ENCODE measurements around the gene TAF1. TPM values are rescaled to one million over a fixed set of nuclear protein-coding genes. Genes with fewer than 3 reads are reported as not detected.
"Not testable (repeated sequence)": the region's sequence is repeated elsewhere in the genome, so short reads cannot be mapped to it uniquely, and the experiment has no call there.

TAF1 gene
- 10 to 100 TPM; 16.8 to 35.7 (median 27.2) TPM for polyA plus RNA-seq (ENCODE audit: insufficient read length in 10 of 10)
- long read RNA-seq, donor 1, partial matches to known transcripts, result 0 of 2 reads
- long read RNA-seq, donor 1, other reads (novel, unspliced or antisense), result 0 of 2 reads
- long read RNA-seq, donor 2, full-length matches to known transcripts, result 1 of 1 reads
- long read RNA-seq, donor 2, partial matches to known transcripts, result 0 of 1 reads
- long read RNA-seq, donor 2, other reads (novel, unspliced or antisense), result 0 of 1 reads
- long read RNA-seq, donor 3, result 0 reads
- long read RNA-seq, donor 4, result 0 reads
- long read RNA-seq, donor 5, partial matches to known transcripts, result 15 of 15 reads
- long read RNA-seq, donor 5, other reads (novel, unspliced or antisense), result 0 of 15 reads
- long read RNA-seq, donor 6, partial matches to known transcripts, result 0 of 2 reads
- long read RNA-seq, donor 6, other reads (novel, unspliced or antisense), result 0 of 2 reads
- long read RNA-seq, donor 7, partial matches to known transcripts, result 17 of 18 reads
- long read RNA-seq, donor 7, other reads (novel, unspliced or antisense), result 0 of 18 reads
- long read RNA-seq, donor 8, result 0 reads
- long read RNA-seq, donor 9, result 0 reads

DNA sequence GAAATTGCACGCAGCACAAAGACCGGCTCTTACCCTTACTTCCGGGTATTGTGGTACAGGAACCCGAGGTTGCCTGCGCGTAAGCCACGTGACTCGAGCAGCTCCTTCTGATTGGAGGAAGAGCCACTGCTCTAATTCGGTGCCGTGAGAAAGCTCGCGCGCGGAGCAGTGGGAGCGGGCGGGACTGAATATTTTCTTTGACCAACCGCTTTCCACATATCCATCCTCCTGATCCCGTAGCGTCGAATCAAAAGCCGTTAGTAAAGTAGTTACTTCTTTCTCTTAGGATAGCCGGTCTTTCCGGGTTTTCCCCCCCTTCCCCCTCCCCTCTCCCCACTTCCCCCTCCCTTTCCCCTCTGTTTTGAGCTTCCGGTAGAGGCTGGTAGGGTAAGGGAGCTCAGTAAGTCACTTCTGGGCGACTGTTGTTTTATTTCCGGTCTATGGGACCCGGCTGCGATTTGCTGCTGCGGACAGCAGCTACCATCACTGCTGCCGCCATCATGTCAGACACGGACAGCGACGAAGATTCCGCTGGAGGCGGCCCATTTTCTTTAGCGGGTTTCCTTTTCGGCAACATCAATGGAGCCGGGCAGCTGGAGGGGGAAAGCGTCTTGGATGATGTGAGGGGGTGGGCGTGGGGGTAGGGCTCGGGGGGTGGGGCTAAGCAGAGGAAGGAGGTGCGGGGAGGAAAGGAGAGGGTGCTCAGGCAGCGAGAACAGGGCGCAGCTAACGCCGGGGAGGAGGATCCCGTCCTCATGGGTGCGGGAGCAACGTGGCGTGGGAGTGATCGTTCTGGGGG, at the start of gene TAF1:
TSS of gene TAF1 (plus strand) at position 483 of the 799 bp plus-strand sequence. CDS start at position 501, 18 bp downstream.
- DNase-seq, result peak; percentile 93 to 97 (median 96)

DNA sequence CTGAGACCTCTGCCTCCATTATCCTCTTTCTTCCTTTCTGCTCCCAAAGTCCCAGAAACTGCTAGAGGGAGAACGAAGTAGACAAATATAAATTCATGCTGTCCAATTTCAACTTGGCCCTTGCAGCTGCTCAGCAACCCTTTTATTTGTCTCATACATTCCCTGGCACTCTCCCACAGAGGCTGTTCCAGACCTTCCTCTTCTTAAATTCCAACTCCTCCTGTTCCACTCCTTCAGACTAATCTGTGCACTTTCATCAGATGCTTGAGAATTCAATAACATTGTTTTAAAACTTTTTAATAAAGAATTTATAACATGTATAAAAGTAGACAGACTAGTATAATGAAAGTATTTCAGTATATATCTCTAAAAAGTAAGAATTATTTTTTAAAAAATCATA, 49.2 kb upstream of the TAF1 start:
- peak in 1 of 3 donors; percentile 39 for DNase-seq

GRCh38 chrX:71320126-71320525, 46.0 kb upstream of the TAF1 start:
- DNase-seq, result peak in 1 of 3 donors; percentile 20

GRCh38 chrX:71321731-71322130, 44.4 kb upstream of the TAF1 start:
- peak in 1 of 3 donors; percentile 46 for DNase-seq

GRCh38 chrX:71324452-71324851, 41.7 kb upstream of the TAF1 start:
- DNase-seq, result not testable (repeated sequence)

- DNase-seq, result no peak
Measured at GRCh38 chrX:71326394-71326793, 39.8 kb upstream of the TAF1 start.

DNA sequence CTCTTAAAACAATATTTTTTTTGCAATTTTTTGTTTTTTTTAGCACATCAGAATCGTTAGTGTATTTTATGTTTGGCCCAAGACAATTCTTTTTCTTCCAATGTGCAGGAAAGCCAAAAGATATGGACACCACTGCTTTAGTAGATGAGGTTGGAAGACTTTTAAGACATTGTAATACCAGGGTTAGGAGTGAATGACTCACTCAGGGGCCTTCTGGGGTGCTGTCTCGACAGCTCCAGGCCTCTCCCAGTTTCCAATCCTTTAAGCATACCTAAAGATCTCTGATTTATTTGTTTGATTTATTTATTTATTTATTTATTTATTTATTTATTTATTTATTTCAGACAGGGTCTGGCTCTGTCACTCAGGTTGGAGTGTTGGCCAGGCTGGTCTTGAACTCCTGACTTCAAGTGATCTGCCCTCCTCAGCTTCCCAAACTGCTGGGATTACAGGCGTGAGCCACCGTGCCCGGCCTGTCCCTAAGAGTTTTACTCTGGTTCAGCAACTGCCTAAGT, 16.9 kb upstream of the TAF1 start:
- DNase-seq, result not testable (repeated sequence)

- DNase-seq, result not testable (repeated sequence)
Measured at GRCh38 chrX:71349867-71350266, 16.3 kb upstream of the TAF1 start.

DNA sequence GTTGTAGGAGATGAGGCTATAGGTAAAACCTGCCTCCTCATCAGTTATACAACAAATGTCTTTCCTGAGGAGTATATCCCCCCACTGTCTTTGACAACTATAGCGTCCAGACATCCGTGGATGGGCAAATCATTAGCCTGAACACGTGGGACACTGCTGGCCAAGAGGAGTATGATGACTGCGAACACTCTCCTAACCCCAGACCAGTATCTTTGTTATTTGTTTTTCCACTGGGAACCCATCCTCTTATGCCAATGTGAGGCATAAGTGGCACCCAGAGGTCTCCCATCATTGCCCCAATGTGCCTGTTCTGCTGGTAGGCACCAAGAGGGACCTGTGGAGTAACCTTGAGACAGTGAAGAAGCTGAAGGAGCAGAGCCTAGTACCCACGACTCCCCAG, 13.7 kb upstream of the TAF1 start:
- not testable (repeated sequence) for DNase-seq

DNA sequence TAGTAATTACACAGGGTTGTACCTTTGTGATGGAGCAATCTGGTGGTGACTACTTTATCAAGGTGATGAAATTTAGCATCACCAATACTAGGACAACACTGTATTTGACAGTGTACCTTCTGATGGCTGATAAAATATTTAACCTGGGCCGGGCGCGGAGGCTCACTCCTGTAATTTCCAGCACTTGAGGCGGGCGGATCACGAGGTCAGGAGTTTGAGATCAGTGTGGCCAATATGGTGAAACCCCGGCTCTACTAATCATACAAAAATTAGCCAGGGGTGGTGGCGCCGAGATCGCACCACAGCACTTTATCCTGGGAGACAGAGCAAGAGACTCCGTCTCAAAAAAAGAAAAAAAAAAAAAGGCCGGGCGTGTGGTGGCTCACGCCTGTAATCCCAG, 1.9 kb upstream of the TAF1 start:
- no peak for DNase-seq

- peak in 1 of 3 donors; percentile 3 for DNase-seq
Measured at GRCh38 chrX:71365356-71365874, 742 bp upstream of the TAF1 start.

GRCh38 chrX:71366674-71367256, 608 bp downstream of the TAF1 start:
- DNase-seq, result peak in 2 of 3 donors; percentile 36 to 65

GRCh38 chrX:71367396-71367795, 1.2 kb downstream of the TAF1 start:
- DNase-seq, result no peak

DNA sequence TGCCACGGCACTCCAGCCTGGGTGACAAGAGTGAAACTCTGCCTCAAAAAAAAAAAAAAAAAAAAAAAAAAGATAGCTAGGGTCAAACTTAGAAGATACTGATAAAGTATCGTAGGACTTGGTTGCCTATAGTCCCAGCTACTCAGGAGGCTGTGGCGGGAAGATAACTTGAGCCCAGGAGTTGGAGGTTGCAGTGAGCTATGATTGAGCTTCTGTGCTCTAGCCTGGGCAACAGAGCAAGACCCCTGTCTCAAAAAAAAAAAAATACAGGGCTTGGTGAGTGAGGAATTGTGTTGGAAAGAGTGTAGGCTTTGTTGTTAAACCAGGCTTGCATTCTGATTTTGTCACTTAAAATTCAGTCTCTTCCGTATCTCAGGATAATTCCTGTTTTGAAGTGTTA, 6.2 kb downstream of the TAF1 start:
- no peak for DNase-seq

DNA sequence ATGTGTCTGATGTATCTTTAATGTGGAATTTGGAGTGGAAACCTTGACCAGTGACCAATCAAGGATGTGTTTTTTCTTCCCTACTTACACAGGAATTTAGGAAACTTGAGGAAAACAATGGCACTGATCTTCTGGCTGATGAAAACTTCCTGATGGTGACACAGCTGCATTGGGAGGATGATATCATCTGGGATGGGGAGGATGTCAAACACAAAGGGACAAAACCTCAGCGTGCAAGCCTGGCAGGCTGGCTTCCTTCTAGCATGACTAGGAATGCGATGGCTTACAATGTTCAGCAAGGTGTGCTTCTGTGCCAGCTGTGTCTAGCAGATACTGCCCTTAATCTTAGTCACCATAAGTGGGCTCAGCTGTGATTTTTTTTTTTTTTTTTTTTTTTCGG, 12.6 kb downstream of the TAF1 start:
- DNase-seq, result peak in 1 of 3 donors; percentile 2

DNA sequence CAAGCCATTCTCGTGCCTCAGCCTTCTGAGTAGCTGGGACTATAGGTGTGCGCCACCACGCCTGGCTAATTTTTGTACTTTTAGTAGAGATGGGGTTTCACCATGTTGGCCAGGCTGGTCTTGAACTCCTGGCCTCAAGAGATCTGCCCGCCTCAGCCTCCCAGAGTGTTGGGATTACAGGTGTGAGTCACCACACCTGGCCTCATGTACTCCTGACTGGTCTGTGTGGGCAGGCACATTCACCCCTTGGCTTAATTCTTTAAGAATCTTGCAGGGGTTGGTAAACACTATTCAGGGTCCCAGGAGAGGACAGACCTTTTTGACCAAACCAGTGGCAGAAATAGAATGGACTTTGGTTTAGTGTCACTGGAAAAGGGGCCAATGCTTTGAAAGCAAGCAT, 25.6 kb downstream of the TAF1 start:
- not testable (repeated sequence) for DNase-seq

DNA sequence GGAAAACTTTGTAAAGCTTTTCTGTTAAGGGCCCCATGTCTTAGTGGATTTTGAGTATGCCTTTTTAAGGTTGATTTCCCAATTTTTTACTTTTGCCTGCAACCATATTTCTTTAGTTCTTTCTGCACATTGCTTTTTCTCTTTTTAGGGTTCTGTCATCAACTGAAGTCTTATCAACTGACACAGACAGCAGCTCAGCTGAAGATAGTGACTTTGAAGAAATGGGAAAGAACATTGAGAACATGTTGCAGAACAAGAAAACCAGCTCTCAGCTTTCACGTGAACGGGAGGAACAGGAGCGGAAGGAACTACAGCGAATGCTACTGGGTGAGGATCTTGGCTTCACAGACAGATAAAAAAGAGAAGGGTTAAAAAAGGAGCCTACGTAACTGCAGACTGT, 27.8 kb downstream of the TAF1 start:
- DNase-seq, result no peak

DNA sequence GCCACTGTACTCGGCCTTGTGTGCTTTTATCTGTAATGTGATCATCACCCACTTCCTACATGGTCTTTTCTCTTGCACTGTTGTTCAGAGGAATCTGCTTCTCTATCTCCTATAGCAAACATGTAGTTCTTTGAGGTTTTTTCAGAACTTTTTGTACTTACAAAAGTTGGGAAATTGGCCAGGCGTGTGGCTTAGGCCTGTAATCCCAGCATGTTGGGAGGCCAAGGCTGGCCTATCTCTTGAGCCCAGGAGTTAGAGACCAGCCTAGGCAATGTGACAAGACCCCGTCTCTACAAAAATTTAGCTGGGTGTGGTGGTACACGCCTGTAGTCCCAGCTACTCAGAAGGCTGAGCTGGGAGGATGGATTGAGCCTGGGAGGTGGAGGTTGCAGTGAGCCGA, 30.4 kb downstream of the TAF1 start:
- no peak for DNase-seq

GRCh38 chrX:71400710-71401109, 34.6 kb downstream of the TAF1 start:
- no peak for DNase-seq

DNA sequence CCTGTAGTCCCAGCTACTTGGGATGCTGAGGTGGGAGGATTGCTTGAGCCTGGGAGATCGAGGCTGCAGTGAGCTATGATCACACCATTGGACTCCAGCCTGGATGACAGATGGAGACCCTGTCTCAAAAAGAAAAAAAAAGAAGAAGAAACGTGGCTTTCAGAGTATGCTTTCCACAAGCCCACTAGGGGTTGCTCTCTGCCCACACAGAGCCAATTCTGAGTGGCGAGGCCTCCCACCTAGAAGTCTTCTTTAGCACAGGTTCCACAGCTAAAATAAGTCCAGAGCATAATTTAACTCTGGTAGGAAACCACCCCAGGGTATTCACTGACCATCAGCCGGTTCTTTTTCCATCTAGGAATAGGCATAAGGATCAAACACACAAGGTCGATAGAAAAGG, 50.1 kb downstream of the TAF1 start:
- not testable (repeated sequence) for DNase-seq

DNA sequence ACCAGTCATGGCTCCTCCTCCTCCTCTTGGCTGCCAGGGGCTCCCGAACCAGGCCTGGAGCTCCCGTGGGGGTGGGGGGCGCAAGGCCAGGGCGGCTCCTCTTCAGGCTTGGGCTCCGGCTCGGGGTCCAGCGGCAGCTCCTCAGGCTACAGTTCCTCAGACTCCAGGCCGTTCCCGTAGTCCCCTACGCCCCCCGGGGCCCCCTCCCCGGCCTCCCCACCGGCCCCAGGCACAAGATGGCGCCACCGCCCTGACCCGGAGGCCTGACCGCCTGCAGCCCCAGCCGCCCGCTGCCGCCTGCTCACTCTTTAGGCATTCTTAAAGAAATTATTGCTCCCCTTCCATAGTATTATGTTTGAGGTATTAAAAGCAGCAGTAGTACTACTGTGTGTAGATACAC, 54.5 kb downstream of the TAF1 start:
- no peak for DNase-seq

GRCh38 chrX:71432733-71433132, 66.6 kb downstream of the TAF1 start:
- DNase-seq, result no peak

Data from muscle of back (tissue), 13 donors.